Kidney (tissue), 14 donors: ENCODE data around the gene PDZRN4. TPM values are rescaled to one million over a fixed set of nuclear protein-coding genes. Genes with fewer than 3 reads are reported as not detected.

Experiments used
- DNase-seq, 5 donors: peaks; one replicate each; pipeline ENCODE4 v3.0.0-alpha.2; 2013 to 2020
- FAIRE-seq: peaks from 2 replicates; lab custom pipeline; 2012; peaks lifted over from hg19 to GRCh38; lab: Jason Lieb, UNC
- H3K27ac ChIP-seq, 2 donors: one replicate each; pipeline ENCODE4 v1.7.0; 2013; ENCODE audit warnings: low read depth in 2 of 2, low read length in 2 of 2, inconsistent platforms in 1 of 2
- H3K27me3 ChIP-seq: one replicate; pipeline ENCODE4 v1.7.1; 2013; ENCODE audit warnings: low read length, inconsistent platforms; ENCODE audit not compliant: control insufficient read depth, insufficient read depth
- H3K36me3 ChIP-seq, 3 donors: one replicate each; pipeline versions ENCODE4 v1.7.0 to v1.7.1; 2013; ENCODE audit warnings: low read length in 3 of 3, control low read depth in 1 of 3, inconsistent platforms in 1 of 3; ENCODE audit not compliant: insufficient read depth in 3 of 3, control insufficient read depth in 2 of 3
- H3K4me1 ChIP-seq, 3 donors: one replicate each; pipeline versions ENCODE4 v1.7.0 to v1.7.1; 2013; ENCODE audit warnings: low read length in 3 of 3, inconsistent platforms in 1 of 3, low read depth in 1 of 3; ENCODE audit not compliant: control insufficient read depth in 2 of 3, insufficient read depth in 2 of 3
- H3K4me3 ChIP-seq, 3 donors: one replicate each; pipeline versions ENCODE4 v1.7.0 to v1.8.1; 2013; ENCODE audit warnings: low read length in 3 of 3, control low read depth in 1 of 3, inconsistent platforms in 1 of 3
- H3K9ac ChIP-seq, 3 donors: one replicate each; pipeline versions ENCODE4 v1.7.0 to v1.7.1; 2013; ENCODE audit warnings: low read length in 3 of 3, control low read depth in 1 of 3, inconsistent platforms in 1 of 3
- H3K9me3 ChIP-seq, 3 donors: one replicate each; pipeline versions ENCODE4 v1.7.0 to v1.7.1; 2013; ENCODE audit warnings: low read length in 3 of 3, control low read depth in 1 of 3, inconsistent platforms in 1 of 3; ENCODE audit not compliant: control insufficient read depth in 2 of 3, insufficient read depth in 1 of 3
- CTCF ChIP-seq: IDR thresholded peaks from 3 replicates; pipeline ENCODE4 v1.5.1; 2012; ENCODE audit warnings: mild to moderate bottlenecking, moderate library complexity, borderline replicate concordance; ENCODE audit not compliant: insufficient read depth; ENCODE audit errors: extremely low read depth
- intact Hi-C: fragments of 100-400 bp; cut with DNase I; formaldehyde crosslinking; loops from one replicate; pipeline ENCODE4 v1.11.1; 2022
- polyA plus RNA-seq: library from polyadenylated mRNA; stranded (reverse); fragments of 350-450 nt; fragmentation: Illumina TruSeq; extraction: RNeasy Lipid Tissue Mini Kit (QIAGEN cat#74804); gene quantifications from one replicate; pipeline ENCODE4 v1.2.3, GENCODE V29; 2014; ENCODE audit warnings: low read depth, low replicate concordance; ENCODE audit not compliant: insufficient read depth
- total RNA-seq: library from RNA; stranded (reverse); fragmentation: NEBNext Ultra II Directional; extraction: Animal tissue kit (Norgen Biotek cat#: 25700); gene quantifications from one replicate; pipeline ENCODE4 v1.2.1, GENCODE V29; 2021
- donor health status: control.
- donor health status: control.
- donor health status: control.
- donor health status: control.
- donor health status: control.
- donor health status: DM: yes; HTN: yes; CAD: no.
- donor health status: Normal renal cell carcinoma (clear cell type).

PDZRN4 gene
- total and polyA plus RNA-seq, 2 donors from 2014 or later, result 0.56 to 2.1 TPM

- Histone ChIP-seq H3K9me3 (no peaks in the 10 kb centered on the region), H3K4me3 (no peak overlapping the region), H3K27ac (no peak overlapping the region), H3K27me3 (no peaks in the 10 kb centered on the region), H3K4me1 (no peaks in the 10 kb centered on the region), H3K9ac (no peak overlapping the region), H3K36me3 (no peaks in the 10 kb centered on the region)
- DNase-seq (no peak), FAIRE-seq (no peak)
- intact Hi-C loops, result no loop called here
- no peak for TF ChIP-seq CTCF
Observed at GRCh38 chr12:41217727-41218126, 29.6 kb downstream of the PDZRN4 start.

GRCh38 chr12:41220931-41221330 is 32.8 kb downstream of the PDZRN4 start:
- Histone ChIP-seq H3K4me1 (no peaks in the 10 kb centered on the region), H3K4me3 (no peak overlapping the region), H3K27ac (no peak overlapping the region), H3K27me3 (no peaks in the 10 kb centered on the region), H3K9ac (no peak overlapping the region), H3K36me3 (no peaks in the 10 kb centered on the region), H3K9me3 (no peaks in the 10 kb centered on the region)
- no peak for FAIRE-seq
- intact Hi-C loops, result no loop called here
- DNase-seq, result peak in 1 of 5 donors; percentile 16
- TF ChIP-seq CTCF, result no peak

- no peak for TF ChIP-seq CTCF
Observed at GRCh38 chr12:41221491-41221890, 33.4 kb downstream of the PDZRN4 start.

GRCh38 chr12:41223600-41223999 is 35.5 kb downstream of the PDZRN4 start:
- intact Hi-C loops, result no loop called here
- Histone ChIP-seq H3K36me3 (no peaks in the 10 kb centered on the region), H3K9ac (no peak overlapping the region), H3K9me3 (no peaks in the 10 kb centered on the region), H3K27ac (no peak overlapping the region), H3K4me3 (no peak overlapping the region), H3K27me3 (no peaks in the 10 kb centered on the region), H3K4me1 (no peaks in the 10 kb centered on the region)
- DNase-seq (no peak), FAIRE-seq (no peak)
- no peak for TF ChIP-seq CTCF

More at GRCh38 chr12:41221491-41221890, 33.4 kb downstream of the PDZRN4 start:
- FAIRE-seq (no peak), DNase-seq (peak in 1 of 5 donors; percentile 21)
- H3K9ac ChIP-seq, result no peak overlapping the region
- H3K27me3 ChIP-seq, result no peaks in the 10 kb centered on the region
- H3K4me1 ChIP-seq, result no peaks in the 10 kb centered on the region
- H3K27ac ChIP-seq, result no peak overlapping the region
- H3K9me3 ChIP-seq, result no peaks in the 10 kb centered on the region
- no peaks in the 10 kb centered on the region for H3K36me3 ChIP-seq
- intact Hi-C loops, result no loop called here
- no peak overlapping the region for H3K4me3 ChIP-seq
